Nephron progenitor cell (in vitro differentiated cells): ENCODE data around the gene FMNL2.

Experiments used
- DNase-seq: peaks from one replicate; pipeline ENCODE4 v3.0.0; 2021
- H3K27ac Mint-ChIP-seq: 2 replicates; pipeline ENCODE4 v1.8.0; 2021; ENCODE audit warnings: mild to moderate bottlenecking, moderate library complexity, mixed read lengths
- H3K27me3 Mint-ChIP-seq: 2 replicates; pipeline ENCODE4 v1.8.0; 2021; ENCODE audit warnings: mild to moderate bottlenecking, low read depth, mixed read lengths; ENCODE audit not compliant: poor library complexity
- H3K36me3 Mint-ChIP-seq: 2 replicates; pipeline ENCODE4 v1.8.0; 2021; ENCODE audit warnings: low read depth, mixed read lengths
- H3K4me1 Mint-ChIP-seq: 2 replicates; pipeline ENCODE4 v1.8.0; 2021; ENCODE audit warnings: mixed read lengths
- H3K4me3 Mint-ChIP-seq: 2 replicates; pipeline ENCODE4 v1.8.0; 2021; ENCODE audit warnings: mild to moderate bottlenecking, moderate library complexity, mixed read lengths
- H3K9me3 Mint-ChIP-seq: 2 replicates; pipeline ENCODE4 v1.8.0; 2021; ENCODE audit warnings: mild to moderate bottlenecking, moderate library complexity, mixed read lengths
- CTCF ChIP-seq: fragments of 200-600 bp; sonication (generic); IDR thresholded peaks from 2 replicates; pipeline ENCODE4 v1.5.0; 2021; ENCODE audit warnings: antibody characterized with exemption

FMNL2 gene

GRCh38 chr2:152342259-152343046 lies 7.5 kb downstream of the FMNL2 start:
- peaks cover 41% of the 10 kb centered on the region for H3K4me1 Mint-ChIP-seq
- no peak for DNase-seq
- H3K9me3 Mint-ChIP-seq, result no peaks in the 10 kb centered on the region
- no peaks in the 10 kb centered on the region for H3K27me3 Mint-ChIP-seq
- no peak for TF ChIP-seq CTCF
- peaks cover 34% of the 10 kb centered on the region for H3K36me3 Mint-ChIP-seq
- H3K27ac Mint-ChIP-seq, result no peak overlapping the region
- no peak overlapping the region for H3K4me3 Mint-ChIP-seq

GRCh38 chr2:152343426-152343825 lies 8.5 kb downstream of the FMNL2 start:
- Mint-ChIP-seq H3K27ac (no peak overlapping the region), H3K36me3 (peaks cover 42% of the 10 kb centered on the region), H3K4me1 (peaks cover 40% of the 10 kb centered on the region), H3K27me3 (no peaks in the 10 kb centered on the region), H3K4me3 (no peak overlapping the region), H3K9me3 (no peaks in the 10 kb centered on the region)
- no peak for DNase-seq
- TF ChIP-seq CTCF, result no peak

- no peak overlapping the region for H3K4me3 Mint-ChIP-seq
- no peak for TF ChIP-seq CTCF
- H3K9me3 Mint-ChIP-seq, result no peaks in the 10 kb centered on the region
- no peak overlapping the region for H3K27ac Mint-ChIP-seq
- H3K4me1 Mint-ChIP-seq, result peaks cover 32% of the 10 kb centered on the region
- peaks cover 52% of the 10 kb centered on the region for H3K36me3 Mint-ChIP-seq
- no peak for DNase-seq
- H3K27me3 Mint-ChIP-seq, result no peaks in the 10 kb centered on the region
Measured at GRCh38 chr2:152344579-152345195, 9.7 kb downstream of the FMNL2 start.

- H3K27ac Mint-ChIP-seq, result peak overlapping the region; percentile 53
- TF ChIP-seq CTCF, result no peak
- H3K4me1 Mint-ChIP-seq, result peaks cover 14% of the 10 kb centered on the region
- peaks cover 57% of the 10 kb centered on the region for H3K36me3 Mint-ChIP-seq
- H3K27me3 Mint-ChIP-seq, result no peaks in the 10 kb centered on the region
- no peak overlapping the region for H3K4me3 Mint-ChIP-seq
- peaks cover 7% of the 10 kb centered on the region for H3K9me3 Mint-ChIP-seq
- DNase-seq, result no peak
Measured at GRCh38 chr2:152347076-152347475, 12.1 kb downstream of the FMNL2 start.

GRCh38 chr2:152348388-152348787 lies 13.4 kb downstream of the FMNL2 start:
- Mint-ChIP-seq H3K27ac (peak overlapping the region; percentile 55), H3K27me3 (no peaks in the 10 kb centered on the region), H3K36me3 (peaks cover 44% of the 10 kb centered on the region), H3K4me3 (no peak overlapping the region), H3K4me1 (peaks cover 18% of the 10 kb centered on the region), H3K9me3 (peaks cover 7% of the 10 kb centered on the region)
- DNase-seq, result no peak
- no peak for TF ChIP-seq CTCF
